NCI-H2081 treated with DMSO at 0.1 percent for 48 hours (cell line): ENCODE data around the gene MAGI2.

Source experiments
- DNase-seq: peaks from one replicate; lab custom pipeline; 2025; lab: John Stamatoyannopoulos, UW

MAGI2 gene

DNA sequence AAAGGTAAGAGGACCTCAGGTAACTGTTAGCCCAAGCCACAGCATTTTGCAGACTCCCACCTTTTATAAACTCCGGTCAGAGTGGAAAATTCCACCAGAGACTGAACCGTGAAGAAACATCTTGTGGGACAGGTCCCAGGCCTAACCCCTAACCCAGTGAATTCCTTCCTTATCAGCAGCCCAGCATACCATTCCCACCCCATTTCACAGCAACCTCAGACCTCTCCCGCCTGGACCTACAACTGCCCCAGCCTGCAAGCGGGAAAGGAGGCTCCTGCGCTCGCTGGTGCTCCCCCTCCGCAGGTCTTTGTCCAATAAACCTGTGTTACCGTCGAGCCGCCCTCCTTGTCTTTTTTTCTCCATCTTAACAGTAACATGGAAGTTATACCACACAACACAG is 736.6 kb downstream of the MAGI2 start:
- DNase-seq = no peak

DNA sequence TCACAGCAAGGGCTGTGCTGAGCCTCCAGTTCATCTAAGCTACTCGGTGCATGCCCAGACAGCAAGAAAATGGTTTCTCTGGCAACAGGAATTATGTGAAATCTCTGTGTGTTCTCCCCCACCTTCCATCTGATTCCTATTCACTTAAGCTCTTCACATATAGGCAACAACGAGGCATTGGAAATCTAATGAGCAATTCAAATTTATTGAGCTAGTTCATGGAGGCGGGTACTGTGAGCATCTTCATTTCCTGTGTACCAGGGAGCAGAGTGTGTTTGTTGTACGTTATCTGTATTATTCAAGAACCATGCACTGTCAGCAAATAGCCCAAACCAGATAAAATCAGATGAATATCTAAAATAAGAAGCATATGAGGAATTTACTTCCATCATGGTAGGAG is 739.1 kb downstream of the MAGI2 start:
- DNase-seq = no peak

DNA sequence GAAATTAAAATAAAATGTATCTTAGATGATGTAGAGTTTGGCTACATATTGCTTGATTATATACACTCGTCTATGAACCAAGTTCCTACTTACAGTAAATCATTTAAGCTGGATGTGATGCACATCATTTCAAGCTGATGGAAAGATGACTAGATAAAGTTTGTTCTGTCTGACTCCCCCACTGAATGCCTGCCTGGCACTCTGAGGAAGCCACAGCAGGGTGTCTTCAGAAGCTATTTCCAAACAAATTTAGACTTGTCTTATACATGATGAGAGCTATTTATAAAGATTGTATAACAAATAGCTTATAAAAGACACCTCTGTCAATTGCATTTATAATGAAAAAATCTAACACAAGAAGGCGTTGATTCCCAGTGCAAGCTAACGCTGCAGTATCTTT is 741.4 kb downstream of the MAGI2 start:
- no peak for DNase-seq

DNA sequence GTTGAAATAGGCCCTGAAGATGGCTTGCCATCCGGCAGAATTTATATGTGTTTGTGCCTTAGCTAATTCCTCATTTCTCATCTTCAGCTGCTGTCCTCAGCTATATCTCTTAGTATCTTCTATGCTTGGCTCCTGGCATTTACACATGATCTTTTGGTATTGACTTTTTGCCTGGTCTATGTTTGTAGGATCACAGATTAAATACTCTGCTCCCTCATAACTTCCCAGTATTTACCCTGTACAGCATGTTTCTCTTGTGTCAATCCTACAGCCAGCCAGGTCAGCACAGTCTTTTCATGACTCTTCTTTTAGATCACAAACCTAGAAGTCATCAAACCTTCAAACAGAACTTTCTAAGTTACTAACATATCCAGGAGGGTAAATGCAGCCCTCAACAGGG is 743.8 kb downstream of the MAGI2 start:
- no peak for DNase-seq

DNA sequence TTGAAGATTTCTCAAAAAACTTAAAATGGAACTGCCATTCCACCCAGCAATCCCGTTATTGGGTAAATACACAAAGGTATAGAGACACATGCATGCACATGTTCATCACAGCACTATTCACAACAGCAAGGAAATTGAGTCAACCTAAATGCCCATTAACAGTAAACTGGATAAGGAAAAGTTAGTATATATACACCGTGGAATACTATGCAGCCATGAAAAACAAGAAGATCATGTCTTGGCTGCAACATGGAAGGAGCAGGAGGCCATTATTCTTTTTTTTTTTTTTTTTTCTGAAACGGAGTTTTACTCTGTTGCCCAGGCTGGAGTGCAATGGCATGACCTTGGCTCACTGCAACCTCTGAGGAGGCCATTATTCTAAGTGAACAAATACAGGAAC is 749.0 kb downstream of the MAGI2 start:
- no peak for DNase-seq

DNA sequence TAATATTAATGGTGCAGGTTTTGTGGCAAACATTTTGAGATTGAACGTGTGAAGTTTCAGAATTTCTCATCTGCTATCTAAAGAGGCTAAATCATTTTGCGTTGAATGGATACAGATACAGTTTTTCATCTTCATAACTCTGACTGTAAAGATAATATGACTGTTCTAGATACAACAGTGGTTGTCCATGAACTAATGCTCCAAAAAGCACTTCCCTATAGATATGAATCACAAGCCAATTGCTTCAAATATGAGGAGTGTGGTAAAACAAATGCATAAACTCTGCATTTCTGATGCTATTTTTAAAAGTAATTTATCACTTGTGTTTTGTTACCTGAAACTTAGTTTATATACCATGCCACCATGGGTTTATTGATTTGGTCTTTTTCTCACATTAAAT is 750.1 kb downstream of the MAGI2 start:
- no peak for DNase-seq

DNA sequence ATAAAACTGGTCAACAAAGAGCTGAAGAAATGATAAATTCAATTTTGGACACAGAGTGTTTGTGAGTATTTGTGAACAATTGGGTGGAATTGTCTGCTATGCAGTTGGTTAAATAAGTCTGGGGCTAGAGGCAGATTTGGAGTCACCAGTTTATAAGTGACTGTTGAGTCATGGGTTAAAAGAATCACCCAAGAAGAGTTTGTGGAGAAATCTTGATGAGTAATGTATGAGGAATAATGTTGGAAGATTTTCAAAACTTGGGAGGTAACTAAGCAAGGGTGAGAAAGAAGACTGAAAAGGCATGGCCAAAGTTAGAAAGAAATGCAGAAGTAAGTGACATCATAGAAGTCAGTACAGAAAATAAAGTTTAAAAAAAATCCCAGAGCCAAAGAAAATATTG is 750.7 kb downstream of the MAGI2 start:
- no peak for DNase-seq

DNA sequence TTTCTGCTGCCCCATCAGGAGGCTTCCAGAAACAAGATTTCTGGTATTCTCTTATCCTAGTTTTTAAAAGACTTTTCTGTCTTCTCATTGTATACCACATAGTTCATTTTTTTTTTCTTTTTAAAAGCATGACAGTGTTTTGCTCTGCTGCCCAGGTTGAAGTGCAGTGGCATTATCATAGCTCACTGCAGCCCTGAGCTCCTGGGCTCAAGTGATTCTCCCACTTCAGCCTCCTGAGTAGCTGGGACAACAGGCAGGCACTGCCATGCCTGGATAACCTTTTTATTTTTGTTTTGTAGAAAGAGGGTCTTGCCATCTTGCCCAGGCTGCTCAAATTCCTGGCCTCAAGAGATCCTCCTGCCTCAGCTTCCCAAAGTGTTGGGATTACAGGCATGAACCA is 757.6 kb downstream of the MAGI2 start:
- DNase-seq = no peak

DNA sequence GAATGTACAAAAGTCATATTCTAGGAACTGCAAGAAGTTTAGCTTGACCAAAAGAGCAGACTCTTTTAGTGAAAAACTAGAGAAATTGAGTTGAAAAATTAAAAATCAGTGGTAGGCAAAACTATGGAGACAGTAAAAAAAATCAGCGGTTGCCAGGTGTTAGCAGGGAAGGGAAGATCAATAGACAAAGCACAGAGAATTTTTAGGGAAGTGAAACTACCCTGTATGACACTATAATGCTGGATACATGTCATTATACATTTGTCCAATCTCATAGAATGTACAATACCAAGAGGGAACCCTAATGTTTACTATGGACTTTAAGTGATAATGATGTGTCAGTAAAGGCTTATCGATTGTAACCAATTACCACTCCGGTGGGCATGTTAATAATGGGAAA is 761.9 kb downstream of the MAGI2 start:
- no peak for DNase-seq

DNA sequence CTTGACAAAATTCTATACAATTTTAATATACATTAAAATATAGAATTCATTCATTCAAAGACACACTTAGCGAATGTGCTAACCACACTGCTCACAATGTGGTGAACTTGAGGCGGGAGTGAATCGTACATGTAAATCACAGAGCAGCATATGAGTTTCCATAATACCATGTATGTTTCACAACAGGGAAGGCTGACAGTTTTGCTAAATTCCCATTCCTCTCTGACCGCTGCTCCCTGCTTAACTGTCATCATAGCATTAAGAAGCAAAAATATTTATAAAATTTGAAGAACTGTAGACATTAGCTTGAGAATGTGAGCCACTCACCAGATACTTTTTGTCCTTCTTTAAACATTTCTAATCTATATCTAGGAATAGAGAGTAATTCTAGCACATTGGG is 763.3 kb downstream of the MAGI2 start:
- DNase-seq = no peak

DNA sequence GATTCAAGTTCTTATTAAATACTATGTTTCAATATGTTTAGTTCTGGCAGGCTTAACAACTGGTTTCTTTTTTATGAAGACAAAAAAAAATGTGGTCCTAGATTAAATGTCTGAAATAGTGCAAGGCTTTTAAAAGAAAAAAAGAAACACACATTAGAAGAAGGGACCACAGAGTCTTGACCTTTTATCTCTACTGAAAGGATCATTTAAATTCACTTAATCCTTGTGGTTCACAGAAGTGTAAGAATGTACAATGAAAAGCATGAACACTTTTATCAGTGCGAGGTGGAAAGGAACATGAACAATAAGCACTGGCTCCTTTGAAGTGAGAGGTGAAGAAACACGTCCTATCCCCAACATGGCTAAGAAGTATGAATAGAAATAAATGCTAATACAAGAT is 765.1 kb downstream of the MAGI2 start:
- DNase-seq = no peak

DNA sequence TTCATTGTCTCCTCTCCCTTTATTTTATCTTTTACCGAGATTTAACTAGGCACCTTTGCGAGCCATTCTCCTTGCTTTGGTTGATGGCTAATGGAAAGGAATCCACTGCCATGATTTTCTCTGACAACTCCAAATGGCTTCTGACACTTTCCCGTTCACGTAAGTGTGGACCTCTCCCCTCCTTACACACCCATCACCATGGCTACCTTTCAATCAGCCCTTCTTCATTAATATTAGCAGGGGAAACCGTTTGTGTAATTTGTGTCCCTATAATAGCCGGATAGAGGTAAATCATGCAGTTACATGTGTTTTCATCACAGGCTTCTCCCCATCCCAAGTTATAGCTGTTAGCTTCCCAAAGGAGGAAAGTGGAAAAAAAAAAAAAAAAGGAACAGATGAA is 767.3 kb downstream of the MAGI2 start:
- no peak for DNase-seq

DNA sequence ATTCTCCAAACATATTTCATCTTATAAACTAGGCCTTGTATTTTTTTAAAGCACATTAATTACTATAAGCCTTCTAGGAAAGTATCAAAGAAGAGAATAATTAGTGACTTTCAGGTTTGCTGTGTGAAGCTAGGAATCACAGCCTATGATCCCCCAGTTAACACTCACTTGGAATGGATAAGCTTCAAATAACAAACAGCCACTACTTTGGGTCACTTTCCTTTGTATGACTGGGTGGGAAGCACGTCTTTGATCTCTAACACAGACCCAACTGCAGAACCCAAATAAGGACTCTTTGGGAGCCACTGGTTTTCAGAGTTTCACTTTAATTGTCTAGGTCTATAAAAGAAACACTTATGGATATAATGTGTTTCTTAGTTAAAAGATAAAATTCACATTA is 769.3 kb downstream of the MAGI2 start:
- no peak for DNase-seq

DNA sequence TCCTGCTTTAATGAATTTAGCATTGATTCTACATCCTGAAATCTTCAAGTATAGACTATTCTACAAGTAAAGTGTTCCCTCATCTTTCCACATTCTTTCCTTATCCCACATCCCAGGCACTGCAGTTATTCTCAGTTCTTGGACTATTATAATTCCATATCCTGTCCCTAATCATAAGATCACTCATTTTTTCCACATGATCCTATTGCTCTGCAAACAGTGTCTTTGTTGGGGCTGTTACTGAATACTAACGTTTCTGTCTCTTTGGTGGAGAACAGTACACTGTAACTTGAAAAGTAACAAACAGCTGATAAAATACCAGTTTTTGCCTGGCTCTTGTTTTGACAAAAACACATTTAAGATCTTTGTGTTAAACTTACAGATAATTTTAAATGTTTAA is 769.9 kb downstream of the MAGI2 start:
- no peak for DNase-seq

DNA sequence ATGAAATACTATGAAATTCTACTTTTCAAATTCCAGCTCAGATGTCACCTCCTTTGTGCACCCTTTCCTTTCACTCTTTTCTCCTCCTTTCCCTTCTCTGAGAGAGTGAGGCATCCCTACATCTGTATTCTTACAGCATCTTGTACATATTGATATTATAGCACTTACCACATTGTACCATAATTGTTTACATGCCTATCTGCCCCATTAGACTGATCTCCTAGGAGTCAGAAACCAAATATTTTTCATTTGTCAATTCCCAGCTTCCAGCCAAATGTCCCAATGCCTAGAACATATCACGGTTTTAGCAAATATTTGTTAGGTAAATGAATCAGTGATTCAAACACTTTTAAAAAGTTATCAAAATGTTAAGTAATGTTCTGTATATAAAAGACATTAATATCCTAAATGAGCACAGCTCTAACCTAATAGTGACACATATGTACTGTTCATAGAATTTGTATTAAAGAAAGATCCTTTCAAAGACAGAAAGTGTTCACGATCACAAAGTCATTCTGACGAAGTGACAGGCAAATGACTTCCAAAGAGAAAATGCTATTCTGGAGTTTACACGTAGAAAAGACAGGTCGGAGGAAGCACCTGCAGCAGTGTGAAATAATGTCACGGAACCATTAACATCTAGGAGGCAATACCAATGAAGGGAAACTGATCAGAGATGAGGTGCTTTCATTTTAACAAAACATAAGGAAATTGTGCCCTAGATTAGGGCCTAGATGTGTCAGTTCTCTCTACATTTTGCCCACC is 774.2 kb downstream of the MAGI2 start:
- no peak for DNase-seq

DNA sequence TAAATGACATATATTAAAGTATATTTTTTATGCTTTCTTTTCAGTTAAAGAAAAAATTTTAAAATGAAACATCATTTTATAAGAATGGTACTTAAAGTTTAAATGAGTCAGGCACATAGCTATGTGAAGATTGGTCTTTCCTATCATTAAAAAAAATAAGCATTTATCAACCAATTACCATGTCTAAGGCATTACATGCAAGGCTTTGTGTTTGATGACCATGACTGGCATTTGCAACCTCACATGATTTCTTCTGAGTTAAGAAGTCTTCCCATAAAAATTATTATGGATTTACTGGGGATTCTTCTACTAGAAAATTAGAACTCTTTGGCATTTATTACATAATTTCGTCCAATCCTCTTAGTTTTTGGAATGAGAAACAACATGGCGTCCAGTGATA is 776.1 kb downstream of the MAGI2 start:
- DNase-seq = no peak

DNA sequence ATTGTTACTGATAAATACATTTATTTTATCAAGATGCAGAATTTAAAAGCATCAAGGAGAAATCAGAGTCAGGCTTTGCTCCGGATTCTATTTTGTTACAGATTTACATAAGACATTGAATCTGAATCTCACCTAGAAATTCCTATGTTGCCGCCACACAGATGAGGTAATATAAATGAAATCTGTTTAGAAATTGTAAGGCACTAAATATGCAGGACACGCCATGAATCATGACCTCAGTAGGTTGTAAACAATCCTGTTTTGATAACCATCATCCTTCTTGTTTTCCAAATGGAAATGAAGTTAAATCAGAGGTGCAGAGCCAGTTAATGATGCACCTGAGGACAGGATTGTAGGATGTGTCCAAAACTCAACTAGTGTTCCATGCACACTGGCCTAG is 778.0 kb downstream of the MAGI2 start:
- no peak for DNase-seq

DNA sequence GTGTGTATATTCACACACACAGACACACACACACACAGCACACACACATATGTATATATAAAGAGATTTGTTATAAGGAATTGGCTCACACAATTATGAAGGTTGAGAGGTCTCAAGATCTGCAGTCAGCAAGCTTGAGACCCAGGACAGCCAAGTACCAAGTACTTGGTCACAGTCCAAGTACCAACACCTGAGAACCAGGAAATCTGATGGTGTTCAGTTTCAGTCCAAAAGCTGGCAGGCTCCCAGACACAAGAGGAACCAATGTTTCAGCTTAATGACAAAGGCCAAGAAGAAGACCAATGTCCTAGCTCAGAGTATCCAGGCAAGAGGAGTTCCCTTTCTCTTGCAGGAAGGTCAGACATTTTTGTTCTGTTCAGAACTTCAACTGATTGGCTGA is 780.2 kb downstream of the MAGI2 start:
- no peak for DNase-seq

DNA sequence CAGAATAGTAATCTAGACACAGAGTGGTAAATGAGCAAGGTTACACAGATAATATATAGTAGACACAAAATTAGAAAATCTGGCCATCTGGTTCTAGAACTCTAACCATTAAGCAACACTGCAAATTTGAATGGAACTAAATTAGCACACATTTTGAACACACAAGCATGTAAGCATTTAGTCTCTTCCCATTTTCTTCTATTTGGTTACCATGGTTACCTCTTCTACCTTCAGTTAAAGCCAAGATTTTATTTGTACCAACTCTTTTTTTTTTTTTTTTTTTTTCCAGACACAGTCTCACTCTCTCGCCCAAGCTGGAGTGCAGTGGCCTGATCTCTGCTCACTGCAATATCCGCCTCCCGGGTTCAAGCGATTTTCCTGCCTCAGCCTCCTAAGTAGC is 790.5 kb downstream of the MAGI2 start:
- no peak for DNase-seq

DNA sequence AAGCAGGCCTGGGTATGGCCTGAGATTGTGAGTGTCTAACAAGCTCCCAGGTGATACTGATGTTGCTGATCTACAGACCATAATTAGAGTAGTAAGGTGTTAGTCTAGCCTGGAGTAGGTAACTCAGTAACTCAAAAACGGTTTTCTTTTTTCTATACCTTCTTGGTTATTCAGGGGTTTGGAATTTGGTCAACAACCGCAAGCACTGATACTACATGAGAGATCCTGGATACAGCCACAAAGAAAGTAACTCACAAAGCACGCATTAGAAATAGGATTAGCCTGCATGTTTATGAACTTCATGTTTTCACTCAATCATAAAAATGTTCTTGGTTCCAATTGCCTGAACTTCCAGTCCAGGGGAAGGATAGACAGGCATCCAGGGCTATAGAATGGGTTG is 803.5 kb downstream of the MAGI2 start:
- DNase-seq = no peak

DNA sequence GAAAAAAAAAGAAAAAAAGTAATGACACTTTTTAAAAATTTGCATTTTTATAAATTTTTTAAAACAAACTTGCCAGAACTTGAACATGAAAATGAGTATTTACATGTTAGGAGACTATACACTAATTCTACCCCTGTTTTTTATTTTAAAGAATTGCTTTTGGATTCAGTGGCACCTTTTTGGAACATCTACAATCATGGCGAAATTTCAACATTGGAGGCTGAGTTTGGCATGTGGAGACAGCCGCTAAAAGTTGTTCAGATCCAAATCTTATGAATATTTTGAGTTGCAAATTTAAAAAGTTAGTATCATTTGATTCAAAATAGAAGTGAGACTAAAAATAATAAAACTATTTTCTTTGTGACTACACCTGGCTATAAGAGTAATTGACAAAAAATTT is 804.2 kb downstream of the MAGI2 start:
- no peak for DNase-seq

DNA sequence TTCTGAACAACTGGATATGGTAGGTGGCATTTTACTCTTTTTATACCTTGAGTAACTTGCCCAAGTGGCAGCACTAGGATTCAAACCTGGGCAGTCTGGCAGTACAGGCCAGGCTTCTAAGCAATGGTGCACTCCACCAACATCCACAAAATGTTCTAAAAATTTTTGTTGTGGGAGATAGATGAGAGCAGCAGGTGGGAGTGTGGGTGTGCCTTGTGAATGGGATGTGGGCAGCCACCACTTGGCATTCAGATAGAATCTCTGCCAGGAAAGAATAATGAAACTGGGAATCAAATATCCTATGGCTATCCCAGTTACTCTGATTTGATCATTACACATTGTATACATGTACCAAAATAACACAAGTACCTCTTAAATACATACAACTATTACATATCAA is 810.7 kb downstream of the MAGI2 start:
- no peak for DNase-seq

DNA sequence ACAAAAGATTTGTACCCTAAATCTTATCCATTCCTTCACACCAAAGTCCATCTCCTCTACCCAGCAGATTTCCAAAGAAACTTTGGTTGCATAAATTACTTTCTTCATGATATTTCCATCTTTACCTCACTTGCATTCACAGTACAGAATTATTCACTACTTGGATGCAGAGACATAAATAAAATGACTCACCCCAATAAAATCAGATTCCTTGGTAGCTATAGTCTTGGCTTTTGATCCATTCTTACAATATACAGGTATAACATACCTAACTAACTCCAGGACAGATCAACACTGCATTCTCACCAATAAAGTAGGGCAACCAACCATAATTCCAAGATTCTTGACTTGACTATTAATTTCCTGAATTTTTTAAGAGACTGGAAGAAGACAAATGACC is 815.1 kb downstream of the MAGI2 start:
- no peak for DNase-seq

DNA sequence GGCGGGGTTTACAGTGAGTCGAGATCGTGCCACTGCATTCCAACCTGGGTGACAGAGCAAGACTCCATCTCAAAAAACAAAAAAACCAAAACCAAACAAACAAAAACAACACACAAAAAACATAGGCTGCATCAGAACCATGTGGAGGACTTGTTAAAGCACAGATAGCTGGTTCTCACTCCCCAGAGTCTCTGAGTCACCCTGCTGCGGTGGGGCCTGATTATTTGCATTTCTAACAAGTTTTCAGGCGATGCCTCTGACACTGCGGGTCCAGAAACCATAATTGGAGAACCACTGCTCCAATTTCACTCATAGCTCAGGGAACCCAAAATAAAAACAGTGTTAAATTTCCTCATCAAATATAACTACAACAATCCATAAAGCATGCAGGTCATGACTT is 816.7 kb downstream of the MAGI2 start:
- no peak for DNase-seq
